ENCODE results near the gene NDEL1. TPM values are rescaled to one million over a fixed set of nuclear protein-coding genes. Genes with fewer than 3 reads are reported as not detected.

NDEL1 gene
- total RNA-seq, 1 donor = 69.8 TPM

GRCh38 chr17:8436169-8436843, 622 bp downstream of the NDEL1 start:
- H3K36me3 ChIP-seq (ENCODE audit: insufficient read depth, low read length) = peaks cover 26% of the 10 kb centered on the region
- H4K20me1 ChIP-seq (ENCODE audit: insufficient read depth, low read length) = peaks cover 43% of the 10 kb centered on the region
- H3K27ac ChIP-seq (ENCODE audit: low read depth, low read length) = peak overlapping the region; percentile 99
- peak; percentile 88 for DNase-seq (ENCODE audit: insufficient read length, low spot score, missing footprints)
- no peak for TF ChIP-seq CTCF (IDR thresholded peaks at IDR 0.05; ENCODE audit: extremely low read depth, low read depth, low read length)
- peaks cover 55% of the 10 kb centered on the region for H3K79me2 ChIP-seq (ENCODE audit: insufficient read depth, low read length)
- H2AFZ ChIP-seq (ENCODE audit: low read length) = peak overlapping the region; percentile 52
- peaks cover 21% of the 10 kb centered on the region for H3K4me1 ChIP-seq (ENCODE audit: insufficient read depth, low read length)
- no peaks in the 10 kb centered on the region for H3K27me3 ChIP-seq (ENCODE audit: insufficient read depth, low read length)
- peak overlapping the region; percentile 85 for H3K4me2 ChIP-seq (ENCODE audit: insufficient read depth, low read length)
- peak overlapping the region; percentile 99 for H3K4me3 ChIP-seq (ENCODE audit: insufficient read depth, low read length)
- no peaks in the 10 kb centered on the region for H3K9me3 ChIP-seq (ENCODE audit: low read depth, low read length)

- Histone ChIP-seq H3K4me2 (ENCODE audit: insufficient read depth, low read length) (peak overlapping the region; percentile 85), H3K36me3 (ENCODE audit: insufficient read depth, low read length) (peaks cover 26% of the 10 kb centered on the region), H3K4me3 (ENCODE audit: insufficient read depth, low read length) (peak overlapping the region; percentile 99), H2AFZ (ENCODE audit: low read length) (no peak overlapping the region), H3K9me3 (ENCODE audit: low read depth, low read length) (no peaks in the 10 kb centered on the region), H3K79me2 (ENCODE audit: insufficient read depth, low read length) (peaks cover 60% of the 10 kb centered on the region), H3K27ac (ENCODE audit: low read depth, low read length) (peak overlapping the region; percentile 99), H3K27me3 (ENCODE audit: insufficient read depth, low read length) (no peaks in the 10 kb centered on the region), H3K4me1 (ENCODE audit: insufficient read depth, low read length) (peaks cover 16% of the 10 kb centered on the region), H4K20me1 (ENCODE audit: insufficient read depth, low read length) (peaks cover 48% of the 10 kb centered on the region)
- peak; percentile 75 for DNase-seq (ENCODE audit: insufficient read length, low spot score, missing footprints)
- TF ChIP-seq CTCF (IDR thresholded peaks at IDR 0.05; ENCODE audit: extremely low read depth, low read depth, low read length) = no peak
Measured at GRCh38 chr17:8436844-8437171, 1.1 kb downstream of the NDEL1 start.

- Histone ChIP-seq H3K79me2 (ENCODE audit: insufficient read depth, low read length) (peaks cover 76% of the 10 kb centered on the region), H4K20me1 (ENCODE audit: insufficient read depth, low read length) (peaks cover 62% of the 10 kb centered on the region), H3K27me3 (ENCODE audit: insufficient read depth, low read length) (no peaks in the 10 kb centered on the region), H3K27ac (ENCODE audit: low read depth, low read length) (peak overlapping the region; percentile 12), H3K4me3 (ENCODE audit: insufficient read depth, low read length) (no peak overlapping the region), H2AFZ (ENCODE audit: low read length) (no peak overlapping the region), H3K36me3 (ENCODE audit: insufficient read depth, low read length) (peaks cover 26% of the 10 kb centered on the region), H3K9me3 (ENCODE audit: low read depth, low read length) (no peaks in the 10 kb centered on the region), H3K4me1 (ENCODE audit: insufficient read depth, low read length) (peaks cover 16% of the 10 kb centered on the region), H3K4me2 (ENCODE audit: insufficient read depth, low read length) (peak overlapping the region; percentile 85)
- no peak for DNase-seq (ENCODE audit: insufficient read length, low spot score, missing footprints)
- TF ChIP-seq CTCF (IDR thresholded peaks at IDR 0.05; ENCODE audit: extremely low read depth, low read depth, low read length) = no peak
Measured at GRCh38 chr17:8438441-8438840, 2.8 kb downstream of the NDEL1 start.

DNA sequence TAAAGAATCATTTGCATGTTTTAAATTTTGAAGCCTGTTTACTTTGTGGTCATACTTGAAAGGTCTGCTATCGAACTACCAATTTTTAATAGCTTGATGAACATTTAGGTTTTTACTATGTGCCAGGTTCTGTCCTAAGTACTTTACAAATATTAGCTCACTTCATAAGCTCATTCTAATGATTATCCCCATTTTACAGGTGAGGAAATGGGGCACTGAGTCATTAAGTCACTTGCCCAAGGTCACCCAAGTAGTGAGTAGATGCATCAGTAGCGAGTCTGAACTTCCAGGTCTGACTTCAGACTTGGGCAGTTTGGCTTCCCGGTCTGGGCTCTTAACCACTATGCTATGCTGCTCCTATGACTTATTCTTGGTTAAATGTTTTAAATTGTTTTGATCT, 4.0 kb downstream of the NDEL1 start:
- TF ChIP-seq CTCF (IDR thresholded peaks at IDR 0.05; ENCODE audit: extremely low read depth, low read depth, low read length) = no peak
- Histone ChIP-seq H3K27me3 (ENCODE audit: insufficient read depth, low read length) (no peaks in the 10 kb centered on the region), H3K27ac (ENCODE audit: low read depth, low read length) (no peak overlapping the region), H3K4me1 (ENCODE audit: insufficient read depth, low read length) (peaks cover 16% of the 10 kb centered on the region), H3K4me3 (ENCODE audit: insufficient read depth, low read length) (no peak overlapping the region), H3K36me3 (ENCODE audit: insufficient read depth, low read length) (peaks cover 36% of the 10 kb centered on the region), H4K20me1 (ENCODE audit: insufficient read depth, low read length) (peaks cover 74% of the 10 kb centered on the region), H3K79me2 (ENCODE audit: insufficient read depth, low read length) (peaks cover 88% of the 10 kb centered on the region), H2AFZ (ENCODE audit: low read length) (no peak overlapping the region), H3K9me3 (ENCODE audit: low read depth, low read length) (no peaks in the 10 kb centered on the region), H3K4me2 (ENCODE audit: insufficient read depth, low read length) (no peak overlapping the region)
- no peak for DNase-seq (ENCODE audit: insufficient read length, low spot score, missing footprints)
